HG03521 (cell line): ENCODE data around the gene PCA3.

Experiments used
- ATAC-seq: cut with Tn5 transposase; IDR thresholded peaks from one replicate; pipeline ENCODE4 v1.9.1; 2021; ENCODE audit warnings: mild to moderate bottlenecking, moderate library complexity; ENCODE audit not compliant: unreplicated experiment

Gene PCA3

DNA sequence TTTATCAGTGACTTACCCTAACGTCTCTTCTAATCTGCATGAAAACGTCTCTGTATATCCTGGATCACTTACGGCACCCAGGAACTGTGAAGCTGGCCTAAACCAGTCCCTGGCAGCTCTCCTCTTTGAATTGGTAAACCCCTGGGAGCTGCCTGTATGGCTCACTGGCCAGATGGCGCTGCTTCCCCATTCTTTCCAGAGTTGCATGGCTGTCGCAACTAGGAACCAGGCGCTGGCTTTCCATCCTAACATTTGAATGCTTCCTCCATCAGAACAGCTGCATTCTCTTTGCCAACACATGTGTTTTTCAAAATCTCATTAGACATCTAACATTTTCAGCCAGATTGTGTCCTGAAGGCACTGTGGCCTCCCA is 8.0 kb upstream of the PCA3 start:
- no peak for ATAC-seq

DNA sequence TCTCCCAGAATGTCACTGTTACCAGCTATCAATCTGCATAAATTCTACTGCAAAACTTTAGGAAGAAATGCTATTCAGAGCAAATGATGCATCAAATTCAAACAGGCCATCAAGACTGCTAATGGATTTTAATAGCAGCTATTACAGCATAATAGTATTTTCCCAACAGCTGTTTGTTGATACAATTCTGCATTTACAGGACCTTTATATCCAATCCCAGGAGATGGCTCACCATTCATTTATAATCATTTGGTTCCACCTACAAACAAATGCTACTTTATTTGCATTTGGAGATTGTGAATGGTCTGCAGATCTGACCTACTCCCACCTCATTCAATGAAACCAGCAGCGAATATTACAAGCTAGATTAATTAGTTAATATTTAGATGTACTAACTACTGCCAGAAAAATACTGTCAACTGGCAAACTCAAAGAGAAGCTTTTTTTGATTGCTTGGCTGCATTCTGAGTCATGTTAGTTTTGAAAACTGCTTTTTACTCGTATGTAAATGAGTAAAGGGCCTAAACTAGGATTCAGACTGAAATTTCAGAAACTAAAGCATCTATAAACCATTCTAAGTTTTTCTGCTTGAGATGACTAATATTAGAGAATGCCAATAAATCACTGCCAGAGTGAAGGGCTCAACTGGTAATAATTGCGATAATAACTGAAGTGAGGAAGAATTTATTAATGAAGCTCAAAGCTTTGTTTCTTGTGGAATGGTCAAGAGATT is 7.1 kb upstream of the PCA3 start:
- no peak for ATAC-seq

DNA sequence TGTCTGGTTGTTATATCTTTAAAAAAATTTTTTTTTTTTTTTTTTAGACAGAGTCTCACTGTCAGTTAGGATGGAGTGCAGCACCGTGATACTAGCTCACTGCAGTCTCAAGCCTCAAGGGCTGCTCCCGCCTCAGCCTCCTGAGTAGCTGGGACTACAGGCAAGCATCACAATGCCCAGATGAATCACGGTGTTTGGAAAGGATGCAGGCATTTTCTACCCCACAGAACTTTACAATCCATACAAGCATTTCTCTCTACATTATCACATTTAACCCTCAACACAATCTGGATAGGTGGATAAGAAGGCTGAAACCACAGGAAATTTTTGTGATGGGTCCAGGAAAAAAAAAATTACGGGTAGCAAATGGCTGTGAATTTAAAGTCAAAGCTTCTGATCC is 5.8 kb upstream of the PCA3 start:
- ATAC-seq, result no peak

DNA sequence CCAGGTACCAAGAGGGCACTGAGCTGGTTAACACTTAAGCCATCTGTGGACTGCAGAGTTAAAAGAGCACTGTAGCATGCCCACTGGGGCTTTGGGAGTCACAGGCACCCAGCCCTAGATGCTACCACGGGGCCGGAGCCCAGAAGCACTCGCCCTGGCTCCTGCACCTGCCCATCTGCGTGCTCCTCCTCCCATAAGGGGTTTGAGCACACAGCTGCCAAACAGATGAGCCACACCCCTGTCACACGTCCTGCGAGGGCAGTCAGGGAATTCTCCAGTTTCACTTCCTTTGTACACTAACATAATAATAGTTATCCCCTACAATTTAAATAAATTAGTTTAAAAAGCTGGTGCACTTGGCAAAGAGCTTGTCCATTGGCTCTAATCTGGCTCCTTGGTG is 4.5 kb upstream of the PCA3 start:
- no peak for ATAC-seq

DNA sequence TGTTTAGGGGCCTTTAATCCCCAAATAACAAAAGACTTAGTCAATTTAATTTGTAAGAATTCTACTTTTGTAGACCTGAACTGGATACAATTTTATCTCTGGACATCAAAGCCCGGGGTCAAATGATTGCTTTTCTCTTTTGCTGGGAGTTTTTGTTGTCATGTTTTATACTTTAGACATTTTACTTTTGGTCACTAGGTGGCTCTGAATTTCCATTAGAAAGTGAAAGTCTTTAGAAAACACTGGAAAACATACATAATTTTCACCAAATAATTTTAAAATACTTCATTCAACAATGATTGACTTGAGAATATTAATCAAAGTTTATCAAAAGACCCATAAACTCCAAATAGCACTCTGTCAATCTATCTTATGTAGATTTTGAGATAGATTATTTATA is 2.8 kb upstream of the PCA3 start:
- no peak for ATAC-seq

DNA sequence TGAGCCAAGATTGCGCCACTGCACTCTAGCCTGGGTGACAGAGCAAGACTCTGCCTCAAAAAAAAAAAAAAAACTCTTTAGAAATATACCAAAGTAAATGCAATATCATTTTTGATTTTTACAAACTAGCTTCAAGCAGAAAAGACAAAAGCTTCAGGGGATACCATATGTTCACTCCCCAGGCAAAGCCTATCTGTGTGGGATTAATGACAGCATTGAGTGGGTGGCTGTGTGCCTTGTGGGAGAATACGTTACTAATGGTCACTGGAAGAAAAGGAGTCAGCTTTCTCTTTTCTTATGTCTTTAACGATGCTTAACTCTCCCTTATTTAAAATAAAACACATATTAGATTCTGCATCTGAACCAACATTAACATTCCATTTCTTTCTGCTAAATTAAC is 1.9 kb downstream of the PCA3 start:
- no peak for ATAC-seq

DNA sequence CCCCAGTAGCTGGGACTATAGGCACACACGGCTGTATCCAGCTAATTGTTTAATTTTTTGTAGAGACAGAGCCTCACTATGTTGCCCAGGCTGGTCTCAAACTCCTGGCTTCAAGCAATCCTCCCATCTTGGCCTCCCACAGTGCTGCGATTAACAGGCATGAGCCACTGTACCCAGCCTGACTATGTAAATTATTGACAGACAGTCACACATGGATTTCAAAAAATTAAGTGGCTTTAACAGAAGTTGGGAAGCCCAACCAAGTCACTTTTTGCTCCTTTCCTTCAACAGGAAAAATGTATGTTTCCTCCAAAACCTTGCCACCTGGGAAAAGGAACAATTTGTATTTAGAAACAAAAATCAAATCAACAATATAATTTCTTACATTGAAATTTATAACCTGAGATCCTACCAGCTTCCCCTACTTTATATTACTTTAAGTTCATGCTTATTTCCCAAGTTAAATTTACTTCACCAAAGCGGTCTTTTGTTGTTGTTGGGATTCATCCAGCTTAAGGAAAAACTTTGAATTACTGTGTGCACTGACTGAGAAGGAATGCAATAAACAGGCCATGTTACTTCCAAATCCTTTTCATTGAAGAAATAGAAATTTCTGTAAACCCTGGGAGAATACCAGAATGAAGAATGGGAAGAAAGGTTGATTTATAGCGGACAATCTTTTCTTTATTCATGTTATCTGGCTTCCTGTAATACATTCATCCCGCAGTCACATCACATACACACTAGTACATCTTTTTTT is 8.6 kb downstream of the PCA3 start:
- no peak for ATAC-seq

DNA sequence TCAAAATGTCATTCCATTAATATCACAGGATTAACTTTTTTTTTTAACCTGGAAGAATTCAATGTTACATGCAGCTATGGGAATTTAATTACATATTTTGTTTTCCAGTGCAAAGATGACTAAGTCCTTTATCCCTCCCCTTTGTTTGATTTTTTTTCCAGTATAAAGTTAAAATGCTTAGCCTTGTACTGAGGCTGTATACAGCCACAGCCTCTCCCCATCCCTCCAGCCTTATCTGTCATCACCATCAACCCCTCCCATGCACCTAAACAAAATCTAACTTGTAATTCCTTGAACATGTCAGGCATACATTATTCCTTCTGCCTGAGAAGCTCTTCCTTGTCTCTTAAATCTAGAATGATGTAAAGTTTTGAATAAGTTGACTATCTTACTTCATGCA is 20.6 kb downstream of the PCA3 start:
- no peak for ATAC-seq

DNA sequence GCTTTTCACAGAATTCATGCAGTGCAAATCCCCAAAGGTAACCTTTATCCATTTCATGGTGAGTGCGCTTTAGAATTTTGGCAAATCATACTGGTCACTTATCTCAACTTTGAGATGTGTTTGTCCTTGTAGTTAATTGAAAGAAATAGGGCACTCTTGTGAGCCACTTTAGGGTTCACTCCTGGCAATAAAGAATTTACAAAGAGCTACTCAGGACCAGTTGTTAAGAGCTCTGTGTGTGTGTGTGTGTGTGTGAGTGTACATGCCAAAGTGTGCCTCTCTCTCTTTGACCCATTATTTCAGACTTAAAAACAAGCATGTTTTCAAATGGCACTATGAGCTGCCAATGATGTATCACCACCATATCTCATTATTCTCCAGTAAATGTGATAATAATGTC is 21.3 kb downstream of the PCA3 start:
- ATAC-seq, result no peak

DNA sequence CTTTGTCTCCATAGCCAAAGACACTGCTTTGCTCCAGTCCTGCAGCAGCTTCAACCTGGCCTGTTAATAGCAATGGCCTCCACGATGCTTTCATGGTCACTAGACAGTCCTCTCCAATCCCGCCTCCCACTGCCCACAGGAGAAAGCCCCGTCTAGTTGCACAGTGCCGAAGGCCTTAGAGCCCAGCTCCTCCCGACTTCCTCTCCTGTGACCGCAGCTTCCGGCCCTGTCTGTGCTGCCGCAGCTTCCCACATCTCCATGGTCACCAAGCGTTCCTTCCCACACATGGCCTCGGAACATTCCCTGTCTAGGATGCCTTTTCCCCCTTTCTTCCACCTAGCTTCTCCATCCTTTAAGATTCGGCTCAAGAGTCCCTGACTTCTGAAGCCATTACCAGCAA is 23.4 kb downstream of the PCA3 start:
- ATAC-seq, result no peak

DNA sequence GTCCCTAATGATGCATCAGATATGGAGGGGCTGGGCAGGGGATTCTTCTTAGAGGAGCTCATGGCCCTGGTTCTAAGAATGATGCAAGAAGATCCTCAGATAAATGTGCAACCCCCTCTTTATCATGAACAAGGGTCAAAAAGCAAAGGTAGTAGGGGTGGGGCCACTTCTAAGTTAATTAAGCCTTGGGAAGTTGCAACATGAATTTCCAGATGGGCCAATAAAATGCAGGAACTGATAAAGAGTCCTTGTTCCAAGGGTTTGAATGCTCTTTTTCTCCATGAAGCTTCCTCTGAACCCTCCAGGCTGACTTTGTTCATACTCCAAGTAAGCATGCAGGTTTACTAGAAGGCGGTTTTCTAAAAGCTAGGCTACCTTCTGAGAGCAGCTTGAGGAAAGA is 25.6 kb downstream of the PCA3 start:
- ATAC-seq, result no peak

DNA sequence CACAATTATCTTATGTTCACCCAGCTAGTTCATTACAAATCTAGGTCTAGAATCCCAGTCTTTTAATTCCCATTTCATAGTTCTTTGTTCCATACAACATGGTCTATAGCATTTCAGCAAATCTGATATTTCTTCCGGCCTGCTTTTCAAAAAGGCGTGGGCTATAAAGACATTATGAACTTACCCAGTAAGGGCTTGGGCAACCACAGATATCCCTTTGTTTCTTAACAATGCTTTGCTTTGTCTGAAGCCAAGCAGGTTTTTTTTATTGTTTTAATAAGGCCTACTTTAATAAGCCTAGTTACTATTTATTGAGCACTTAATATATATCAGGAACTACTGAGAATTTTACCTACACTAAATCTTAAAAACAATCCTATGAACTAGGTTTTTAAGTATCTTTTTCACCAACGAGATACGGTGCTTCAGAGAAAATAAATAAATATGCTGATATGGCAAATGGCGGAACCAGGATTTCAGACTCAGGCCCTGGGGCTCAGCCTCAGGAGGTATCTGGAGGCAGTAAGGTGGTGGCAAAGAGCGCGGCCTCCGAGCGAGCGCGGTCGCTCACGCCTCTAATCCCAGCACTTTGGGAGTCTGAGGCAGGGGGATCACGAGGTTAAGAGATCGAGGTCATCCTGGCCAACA is 29.7 kb downstream of the PCA3 start:
- no peak for ATAC-seq

DNA sequence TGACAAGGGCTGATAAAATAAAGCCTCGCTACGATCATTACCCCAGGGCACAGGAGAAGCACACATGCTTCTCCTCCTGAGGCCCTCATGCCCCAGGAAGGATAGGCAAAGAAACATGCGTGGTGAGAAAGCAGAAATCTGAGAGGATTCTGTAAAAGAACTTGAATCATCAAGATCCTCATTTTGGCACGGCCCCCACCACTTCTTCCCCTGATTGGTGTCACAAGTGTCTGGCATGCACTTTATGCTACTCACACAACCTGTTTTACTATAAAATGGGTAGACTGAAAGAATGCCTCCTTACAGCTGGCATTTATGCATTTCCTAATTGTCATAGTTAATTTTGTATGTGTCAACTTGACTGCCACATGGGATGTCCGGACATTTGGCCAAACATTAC is 32.1 kb downstream of the PCA3 start:
- ATAC-seq, result no peak

DNA sequence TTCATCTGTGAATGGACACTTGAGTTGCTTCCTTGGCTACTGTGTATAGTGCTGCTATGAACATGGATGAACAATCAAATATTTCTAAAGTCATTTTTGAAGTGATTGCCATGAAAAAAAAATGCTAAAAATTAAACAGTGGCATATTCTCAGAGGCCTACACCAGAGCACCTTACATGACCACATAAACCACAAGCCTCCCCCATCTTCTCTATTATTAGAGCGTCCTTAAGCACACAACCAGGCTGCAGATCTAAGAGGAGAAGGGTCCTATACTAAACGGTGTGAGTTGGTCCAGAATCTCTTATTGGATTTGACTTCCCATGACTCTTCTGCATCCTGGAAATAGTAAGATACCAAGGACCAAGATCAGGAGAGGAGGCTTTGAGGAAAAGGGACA is 34.3 kb downstream of the PCA3 start:
- ATAC-seq, result no peak

DNA sequence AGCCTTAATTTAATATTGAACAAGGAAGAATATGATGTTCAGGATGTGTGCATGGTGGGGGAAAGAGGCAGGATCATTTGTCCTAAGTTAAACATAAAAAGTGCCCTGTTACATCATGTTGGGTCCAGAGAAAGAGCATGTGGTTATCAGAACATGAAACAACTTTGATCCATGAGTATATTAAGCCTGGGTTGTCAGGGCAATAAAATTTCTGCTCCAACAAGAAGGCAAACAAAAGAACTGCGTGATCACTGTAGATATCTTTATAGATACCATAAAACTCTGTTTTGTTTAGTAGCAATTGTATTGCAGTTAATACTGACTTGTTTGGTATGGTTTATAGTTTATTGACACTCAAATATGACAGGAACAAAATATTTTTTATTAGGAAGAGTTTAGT is 35.2 kb downstream of the PCA3 start:
- no peak for ATAC-seq

DNA sequence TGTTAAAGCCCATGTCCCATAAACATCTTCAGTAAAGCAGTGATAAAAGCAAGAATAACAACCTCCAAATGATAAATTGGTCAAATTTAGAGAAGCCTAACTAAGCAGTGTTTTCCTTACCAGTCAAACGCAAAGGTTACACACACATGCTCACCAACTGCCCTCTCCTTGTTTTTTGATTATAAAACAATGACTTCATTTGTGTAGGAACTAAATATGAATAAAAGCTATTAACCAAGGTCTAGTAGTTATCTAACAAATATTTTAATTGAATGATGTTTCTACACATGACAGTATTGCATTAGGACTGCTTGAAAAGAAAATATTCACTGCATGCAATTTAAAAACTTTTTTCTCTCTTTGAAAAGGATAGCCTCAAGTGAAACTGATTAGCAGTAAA is 36.7 kb downstream of the PCA3 start:
- ATAC-seq, result no peak

DNA sequence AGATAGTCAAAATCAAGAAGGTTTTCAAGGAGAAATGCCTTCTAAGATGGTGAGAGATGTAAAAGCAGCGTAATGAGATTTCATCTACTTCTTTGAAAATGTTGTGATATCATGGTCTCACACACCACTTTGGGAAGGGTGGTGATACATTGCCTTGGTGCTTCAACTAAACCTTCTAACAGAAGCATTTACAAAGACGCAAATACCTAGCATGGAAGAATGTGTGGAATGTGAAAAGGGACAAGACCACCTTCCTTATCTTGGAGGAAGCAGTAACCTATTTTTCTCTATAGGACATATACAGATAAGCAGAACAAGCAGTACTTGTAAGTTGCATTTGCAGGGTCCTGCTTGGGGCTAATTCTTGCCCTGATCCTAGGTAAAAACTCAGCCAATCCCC is 38.8 kb downstream of the PCA3 start:
- no peak for ATAC-seq

DNA sequence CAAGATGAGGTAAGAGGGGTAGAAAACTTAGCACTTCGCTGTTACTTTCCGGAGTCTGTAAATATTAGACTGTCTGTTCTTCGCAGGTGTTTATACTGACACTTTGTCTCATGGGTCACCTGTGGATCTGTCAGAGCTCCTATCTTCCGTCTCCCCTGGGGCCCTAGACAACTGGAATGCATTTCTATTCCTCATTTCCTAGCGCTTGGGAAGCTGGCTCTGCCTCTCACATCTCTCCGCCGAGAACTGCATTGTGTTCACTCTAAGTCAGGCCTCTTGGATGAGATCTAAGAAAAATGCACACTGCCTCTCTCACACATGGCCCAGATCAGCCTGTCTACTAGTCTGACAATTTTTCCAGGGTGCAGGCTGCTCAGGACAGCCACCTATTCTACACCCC is 39.5 kb downstream of the PCA3 start:
- no peak for ATAC-seq

DNA sequence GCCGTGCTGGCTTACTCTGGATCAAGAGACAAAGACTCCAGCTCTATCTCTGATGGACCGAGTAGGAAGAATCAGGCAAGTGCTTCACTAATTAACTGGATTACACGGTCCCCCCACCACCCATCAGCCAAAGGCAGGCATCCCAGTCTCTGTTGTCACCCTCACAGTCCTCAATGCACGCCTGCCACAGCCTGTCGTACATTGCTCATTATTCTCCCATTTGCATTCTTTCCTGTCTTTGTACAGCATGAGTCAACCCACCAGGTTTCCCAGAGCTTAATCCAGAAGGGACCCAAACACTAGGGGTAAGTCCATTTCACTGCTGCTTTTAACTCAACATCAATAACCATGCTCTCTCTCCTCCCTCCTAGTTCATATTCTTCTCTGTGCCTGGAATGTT is 44.4 kb downstream of the PCA3 start:
- no peak for ATAC-seq

DNA sequence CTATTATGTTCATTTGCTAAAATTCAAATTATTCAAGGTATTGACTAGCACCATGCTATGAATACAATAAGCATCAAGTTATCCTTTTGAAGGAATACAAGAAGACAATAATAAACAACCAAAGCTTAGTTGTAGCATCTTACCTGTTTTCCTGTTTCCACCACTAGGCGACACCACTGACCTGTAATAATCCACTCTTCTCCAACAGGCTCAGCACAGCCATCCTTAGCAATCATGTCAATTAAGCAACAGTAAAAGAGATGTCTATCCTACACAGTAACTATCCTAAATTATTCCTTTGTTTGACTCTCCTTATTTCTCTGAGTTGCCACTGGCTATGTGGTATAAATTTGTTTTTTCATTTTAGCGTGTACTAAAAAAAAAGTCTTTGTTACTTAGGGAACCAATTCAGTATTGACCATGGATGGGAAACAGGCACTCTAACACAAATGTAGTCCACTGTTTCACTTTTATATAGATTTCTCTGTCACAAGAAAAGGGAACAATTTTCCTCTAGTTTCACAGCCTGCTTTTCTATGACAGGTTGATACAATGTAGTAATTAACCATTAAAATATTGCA is 46.2 kb downstream of the PCA3 start:
- ATAC-seq, result peak; percentile 90

DNA sequence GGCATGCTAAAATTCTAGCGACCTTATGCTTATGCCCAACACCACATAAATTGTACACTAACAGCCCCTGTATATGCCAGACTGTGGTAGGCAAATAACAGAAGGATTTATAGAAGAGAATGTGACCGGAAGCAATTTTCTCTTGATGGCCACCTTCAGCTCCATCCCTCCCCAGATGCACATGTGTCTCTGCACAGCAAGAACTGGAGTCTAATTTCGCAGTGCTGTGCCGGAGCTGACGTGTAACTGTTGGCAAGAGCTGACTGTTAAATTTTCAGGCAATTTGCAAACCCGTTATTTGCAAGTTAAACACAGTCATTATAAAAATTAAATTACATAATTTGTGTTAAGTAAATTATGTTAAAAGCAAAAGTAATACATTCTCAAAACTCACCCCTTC is 48.4 kb downstream of the PCA3 start:
- ATAC-seq, result no peak

DNA sequence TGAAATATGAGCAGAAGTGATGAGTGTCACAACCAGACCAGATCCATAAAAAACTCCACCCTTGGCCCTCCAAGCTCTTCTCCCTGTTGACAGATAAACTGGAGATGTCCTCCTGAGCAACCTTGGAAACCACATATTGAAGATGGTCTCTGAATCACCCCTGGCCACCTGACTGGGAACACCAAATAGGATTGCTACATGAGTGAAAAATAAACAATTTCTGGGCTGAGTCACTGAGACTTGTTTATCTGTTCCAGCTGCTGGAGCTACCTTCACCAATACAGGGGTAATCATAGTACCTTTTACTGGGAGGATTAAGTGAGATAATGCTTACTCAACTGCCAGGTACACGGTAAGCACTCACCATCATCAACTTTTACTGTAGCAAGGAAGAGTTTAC is 53.3 kb downstream of the PCA3 start:
- ATAC-seq, result no peak
